ENCODE data around the gene LAMA1. TPM values are rescaled to one million over a fixed set of nuclear protein-coding genes. Genes with fewer than 3 reads are reported as not detected.

Gene LAMA1
- total RNA-seq, 1 experiment from 2014 or later = 11.3 TPM

- Mint-ChIP-seq H3K4me1 (ENCODE audit: insufficient read depth, unreplicated experiment) (no peaks in the 10 kb centered on the region), H3K36me3 (ENCODE audit: insufficient read depth, unreplicated experiment) (no peaks in the 10 kb centered on the region), H3K27me3 (ENCODE audit: insufficient read depth, unreplicated experiment) (no peaks in the 10 kb centered on the region), H3K9me3 (ENCODE audit: unreplicated experiment) (no peaks in the 10 kb centered on the region), H3K27ac (ENCODE audit: low read depth, unreplicated experiment) (no peak overlapping the region), H3K4me3 (ENCODE audit: unreplicated experiment) (no peak overlapping the region)
- POLR2A ChIA-PET = no interaction called here
- intact Hi-C loops (cut with micrococcal nuclease) = no loop called here
- no peak for DNase-seq (ENCODE audit: unreplicated experiment)
- CTCF ChIA-PET = interaction anchor here (0.5 kb wide), 1 partner anchor 74 kb away, joined by 6 read pairs; no protein-coding TSS in a partner anchor
- no peak for TF ChIP-seq CTCF (IDR thresholded peaks at IDR 0.05; ENCODE audit: unreplicated experiment)
- BruUV-seq (replicated peaks) = no TSS peak
Measured at GRCh38 chr18:7072593-7072992, 45.0 kb downstream of the LAMA1 start.

- BruUV-seq (replicated peaks) = no TSS peak
- DNase-seq (ENCODE audit: unreplicated experiment) = no peak
- no peaks in the 10 kb centered on the region for H3K4me1 Mint-ChIP-seq (ENCODE audit: insufficient read depth, unreplicated experiment)
- ChIA-PET POLR2A (no interaction called here), CTCF (interaction anchor here (0.6 kb wide), 1 partner anchor 149 kb away, joined by 3 read pairs; no protein-coding TSS in a partner anchor)
- H3K4me3 Mint-ChIP-seq (ENCODE audit: unreplicated experiment) = no peak overlapping the region
- intact Hi-C loops (cut with micrococcal nuclease) = no loop called here
- no peaks in the 10 kb centered on the region for H3K36me3 Mint-ChIP-seq (ENCODE audit: insufficient read depth, unreplicated experiment)
- H3K27me3 Mint-ChIP-seq (ENCODE audit: insufficient read depth, unreplicated experiment) = no peaks in the 10 kb centered on the region
- TF ChIP-seq CTCF (IDR thresholded peaks at IDR 0.05; ENCODE audit: unreplicated experiment) = no peak
- no peak overlapping the region for H3K27ac Mint-ChIP-seq (ENCODE audit: low read depth, unreplicated experiment)
- H3K9me3 Mint-ChIP-seq (ENCODE audit: unreplicated experiment) = no peaks in the 10 kb centered on the region
Measured at GRCh38 chr18:7071600-7071999, 46.0 kb downstream of the LAMA1 start.

GRCh38 chr18:7070466-7070865 is 47.1 kb downstream of the LAMA1 start:
- TF ChIP-seq CTCF (IDR thresholded peaks at IDR 0.05; ENCODE audit: unreplicated experiment) = no peak
- Mint-ChIP-seq H3K4me3 (ENCODE audit: unreplicated experiment) (no peak overlapping the region), H3K9me3 (ENCODE audit: unreplicated experiment) (no peaks in the 10 kb centered on the region), H3K27ac (ENCODE audit: low read depth, unreplicated experiment) (no peak overlapping the region), H3K4me1 (ENCODE audit: insufficient read depth, unreplicated experiment) (no peaks in the 10 kb centered on the region), H3K36me3 (ENCODE audit: insufficient read depth, unreplicated experiment) (no peaks in the 10 kb centered on the region), H3K27me3 (ENCODE audit: insufficient read depth, unreplicated experiment) (no peaks in the 10 kb centered on the region)
- ChIA-PET CTCF (interaction anchor here (0.7 to 1.4 kb wide), 2 partner anchors 12 to 117 kb away, joined by 3 to 6 read pairs; no protein-coding TSS in a partner anchor), POLR2A (interaction anchor here (0.7 kb wide), 1 partner anchor 425 kb away, joined by 3 read pairs; no protein-coding TSS in a partner anchor)
- intact Hi-C loops (cut with micrococcal nuclease) = no loop called here
- no peak for DNase-seq (ENCODE audit: unreplicated experiment)
- no TSS peak for BruUV-seq (replicated peaks)

- no TSS peak for BruUV-seq (replicated peaks)
- H3K36me3 Mint-ChIP-seq (ENCODE audit: insufficient read depth, unreplicated experiment) = no peaks in the 10 kb centered on the region
- intact Hi-C loops (cut with micrococcal nuclease) = no loop called here
- no peak overlapping the region for H3K4me3 Mint-ChIP-seq (ENCODE audit: unreplicated experiment)
- no peak for DNase-seq (ENCODE audit: unreplicated experiment)
- ChIA-PET POLR2A (interaction anchor here (1.2 kb wide), 1 partner anchor 9 kb away, joined by 4 read pairs; no protein-coding TSS in a partner anchor), CTCF (interaction anchor here (0.5 to 0.6 kb wide), 3 partner anchors 311 to 1767 kb away, joined by 3 read pairs; no protein-coding TSS in a partner anchor)
- no peaks in the 10 kb centered on the region for H3K27me3 Mint-ChIP-seq (ENCODE audit: insufficient read depth, unreplicated experiment)
- no peak overlapping the region for H3K27ac Mint-ChIP-seq (ENCODE audit: low read depth, unreplicated experiment)
- TF ChIP-seq CTCF (IDR thresholded peaks at IDR 0.05; ENCODE audit: unreplicated experiment) = no peak
- H3K4me1 Mint-ChIP-seq (ENCODE audit: insufficient read depth, unreplicated experiment) = no peaks in the 10 kb centered on the region
- H3K9me3 Mint-ChIP-seq (ENCODE audit: unreplicated experiment) = no peaks in the 10 kb centered on the region
Measured at GRCh38 chr18:7068871-7069590, 48.6 kb downstream of the LAMA1 start.
